Astrocyte (in vitro differentiated cells and primary cell): ENCODE results near the gene MYRIP.

ENCODE experiments used
- CTCF ChIP-seq: IDR thresholded peaks from 2 replicates; pipeline ENCODE4 v1.5.1; 2011; ENCODE audit warnings: low read depth, mild to moderate bottlenecking, inconsistent platforms, low read length, moderate library complexity; ENCODE audit not compliant: insufficient read depth
- EZH2 ChIP-seq: IDR thresholded peaks from 2 replicates; pipeline ENCODE4 v1.6.1; 2012; ENCODE audit warnings: mild to moderate bottlenecking, low read length, inconsistent platforms; ENCODE audit not compliant: insufficient read depth

GRCh38 chr3:39810647-39811161, 1.3 kb downstream of the MYRIP start:
- no peak for TF ChIP-seq EZH2
- no peak for TF ChIP-seq CTCF
